Mucosa of descending colon (tissue), 3 donors: Measurements from ENCODE around the gene CCDC17. TPM values are rescaled to one million over a fixed set of nuclear protein-coding genes. Genes with fewer than 3 reads are reported as not detected.

Experiments
- ATAC-seq: fragments of 200-7000 bp; cut with Tn5 transposase; one replicate; pipeline ENCODE4 v1.9.1; 2020; ENCODE audit warnings: mild to moderate bottlenecking, moderate library complexity
- DNase-seq, 3 donors: peaks; one replicate each; pipeline ENCODE4 v3.0.0-alpha.2; 2020
- H3K36me3 ChIP-seq: fragments of 200-600 bp; one replicate; pipeline ENCODE4 v1.8.0; 2021; ENCODE audit warnings: low read depth, mild to moderate bottlenecking
- H3K4me1 ChIP-seq: fragments of 200-600 bp; one replicate; pipeline ENCODE4 v1.8.0; 2021; ENCODE audit warnings: low read depth, mild to moderate bottlenecking
- H3K4me3 ChIP-seq: fragments of 200-600 bp; one replicate; pipeline ENCODE4 v1.8.0; 2021; ENCODE audit warnings: mild to moderate bottlenecking
- H3K9me3 ChIP-seq: fragments of 200-600 bp; one replicate; pipeline ENCODE4 v1.8.0; 2021; ENCODE audit warnings: mild to moderate bottlenecking
- CTCF ChIP-seq: fragments of 200-600 bp; IDR thresholded peaks from one replicate; pipeline ENCODE4 v1.8.0; 2022; ENCODE audit warnings: antibody characterized with exemption, mild to moderate bottlenecking
- intact Hi-C, 2 donors: fragments of 100-400 bp; cut with DNase I in 1 of 2; cut with micrococcal nuclease in 1 of 2; formaldehyde crosslinking; loops; one replicate each; pipeline versions ENCODE4 v1.11.0 to v1.11.1; 2022; cut with DNase I, micrococcal nuclease
- total RNA-seq, 3 donors: library from RNA; stranded (reverse); fragmentation: NEBNext Ultra II Directional in 2 of 3; extraction: Animal tissue kit (Norgen Biotek cat#: 25700) in 2 of 3; gene quantifications; one replicate each; pipeline versions ENCODE4 v1.2.1 to v1.2.4, GENCODE V29; 2021 to 2023
- donor health status: DM: no; HTN: no; CAD: no; lungs with moderate emphysema.
- donor health status: DM: no; HTN: no; CAD: no.
- donor health status: DM: no; HTN: yes; CAD: no.

CCDC17 gene
- total RNA-seq, 3 donors from 2014 or later = 4.1 to 6.8 (median 6.0) TPM

GRCh38 chr1:45654540-45655280, 30.9 kb upstream of the CCDC17 start:
- Histone ChIP-seq H3K4me3 (no peak overlapping the region), H3K36me3 (peaks cover 17% of the 10 kb centered on the region), H3K9me3 (no peaks in the 10 kb centered on the region), H3K4me1 (peaks cover 15% of the 10 kb centered on the region)
- intact Hi-C loops = no loop called here
- no peak for TF ChIP-seq CTCF
- DNase-seq (no peak), ATAC-seq (no peak)

- peaks cover 18% of the 10 kb centered on the region for H3K4me1 ChIP-seq
- H3K4me3 ChIP-seq = no peak overlapping the region
- peak; percentile 63 for ATAC-seq
- no peak for TF ChIP-seq CTCF
- intact Hi-C loops = no loop called here
- H3K36me3 ChIP-seq = peaks cover 4% of the 10 kb centered on the region
- no peaks in the 10 kb centered on the region for H3K9me3 ChIP-seq
- DNase-seq = peak in 1 of 3 donors; percentile 45
Observed at GRCh38 chr1:45647248-45648021, 23.6 kb upstream of the CCDC17 start.

- no peak for TF ChIP-seq CTCF
- Histone ChIP-seq H3K9me3 (no peaks in the 10 kb centered on the region), H3K4me1 (peaks cover 18% of the 10 kb centered on the region), H3K4me3 (no peak overlapping the region), H3K36me3 (peaks cover 4% of the 10 kb centered on the region)
- no peak for ATAC-seq
- no peak for DNase-seq
- intact Hi-C loops = no loop called here
Observed at GRCh38 chr1:45644661-45645060, 20.8 kb upstream of the CCDC17 start.

GRCh38 chr1:45643978-45644377, 20.1 kb upstream of the CCDC17 start:
- Histone ChIP-seq H3K4me3 (no peak overlapping the region), H3K4me1 (peaks cover 18% of the 10 kb centered on the region), H3K36me3 (peaks cover 4% of the 10 kb centered on the region), H3K9me3 (no peaks in the 10 kb centered on the region)
- peak in 1 of 3 donors; percentile 67 for DNase-seq
- peak; percentile 94 for ATAC-seq
- intact Hi-C loops = no loop called here
- peak; percentile 17 for TF ChIP-seq CTCF

GRCh38 chr1:45643321-45643720, 19.5 kb upstream of the CCDC17 start:
- ATAC-seq = no peak
- peaks cover 9% of the 10 kb centered on the region for H3K36me3 ChIP-seq
- DNase-seq = no peak

More at GRCh38 chr1:45643321-45643720, 19.5 kb upstream of the CCDC17 start:
- intact Hi-C loops = no loop called here
- Histone ChIP-seq H3K4me1 (peaks cover 18% of the 10 kb centered on the region), H3K4me3 (no peak overlapping the region), H3K9me3 (no peaks in the 10 kb centered on the region)
- no peak for TF ChIP-seq CTCF
